ENCODE results near the gene MYL10.

Gene MYL10

DNA sequence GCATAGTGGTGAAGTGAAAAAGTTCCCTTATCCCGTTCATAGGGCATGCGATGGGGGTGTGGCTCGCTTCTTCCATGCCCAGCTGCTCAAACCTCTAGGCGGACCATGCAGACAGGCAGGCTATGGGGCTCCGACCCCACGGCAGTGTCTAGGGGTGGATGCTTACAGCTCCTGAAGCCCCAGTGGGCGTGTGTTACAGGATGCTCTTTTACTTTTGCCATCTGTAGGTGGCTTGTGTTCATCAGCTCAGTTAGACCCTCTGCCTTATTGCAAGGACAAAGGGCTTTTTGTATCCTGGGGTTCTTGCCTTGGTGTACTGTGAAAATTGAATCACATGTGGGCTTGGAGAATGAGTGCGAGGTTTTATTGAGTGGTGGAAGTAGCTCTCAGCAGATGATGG lies at the start of gene MYL10:
Gene MYL10, minus strand, starts transcription at position 126 of the 400 bp plus-strand sequence. CDS start 178 bp downstream, outside the sequence.
- DNase-seq: no peak

- DNase-seq: no peak
These were observed 49.6 kb upstream of the MYL10 start for GRCh38 chr7:101678658-101679057.

DNA sequence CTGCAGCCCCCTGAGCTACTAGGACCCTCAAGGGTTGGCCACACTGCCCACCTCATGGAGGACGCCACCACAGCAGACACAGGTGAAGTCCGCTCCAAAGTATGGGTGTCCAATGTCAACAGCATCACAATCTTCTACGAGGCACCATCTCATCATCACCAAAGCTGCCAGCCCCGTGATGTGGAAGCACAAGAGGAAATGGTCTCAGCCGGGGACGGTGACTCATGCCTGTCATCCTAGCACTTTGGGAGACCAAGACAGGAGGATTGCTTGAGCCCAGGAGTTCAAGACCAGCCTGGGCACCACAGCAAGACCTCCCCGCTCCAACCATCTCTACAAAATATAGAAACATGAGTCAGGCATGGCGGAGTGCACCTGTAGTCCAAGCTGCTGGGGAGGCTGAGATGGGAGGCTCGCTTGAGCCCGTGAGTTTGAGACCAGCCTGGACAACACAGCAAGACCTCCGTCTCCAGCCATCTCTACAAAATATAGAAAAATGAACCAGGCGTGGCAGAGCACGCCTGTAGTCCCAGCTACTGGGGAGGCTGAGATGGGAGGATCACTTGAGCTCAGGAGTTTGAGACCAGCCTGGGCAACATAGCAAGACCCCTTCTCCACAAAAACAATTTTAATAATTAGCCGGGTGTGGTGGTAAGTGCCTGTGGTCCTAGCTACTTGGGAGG lies 48.8 kb upstream of the MYL10 start:
- no peak for DNase-seq

DNA sequence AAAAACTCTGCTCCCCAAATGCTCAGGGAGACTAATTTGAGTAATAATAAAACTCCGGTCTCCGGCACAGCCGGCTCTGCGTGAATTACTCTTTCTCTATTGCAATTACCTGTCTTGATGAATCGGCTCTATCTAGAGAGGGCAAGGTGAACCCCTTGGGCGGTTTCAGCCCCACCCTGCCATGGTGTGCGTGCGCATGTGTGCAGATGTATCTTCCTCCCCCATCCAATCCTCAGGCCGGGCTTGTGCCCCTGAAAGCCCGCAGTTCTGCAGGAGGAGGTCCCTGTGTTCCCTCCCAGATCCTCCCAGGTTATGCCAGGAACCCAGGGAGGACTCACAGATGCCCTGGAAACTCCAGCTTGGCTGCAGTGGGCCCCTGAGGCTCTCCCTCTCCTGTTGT lies 48.3 kb upstream of the MYL10 start:
- DNase-seq: no peak

- no peak for DNase-seq
These were observed 47.9 kb upstream of the MYL10 start for GRCh38 chr7:101676956-101677355.

DNA sequence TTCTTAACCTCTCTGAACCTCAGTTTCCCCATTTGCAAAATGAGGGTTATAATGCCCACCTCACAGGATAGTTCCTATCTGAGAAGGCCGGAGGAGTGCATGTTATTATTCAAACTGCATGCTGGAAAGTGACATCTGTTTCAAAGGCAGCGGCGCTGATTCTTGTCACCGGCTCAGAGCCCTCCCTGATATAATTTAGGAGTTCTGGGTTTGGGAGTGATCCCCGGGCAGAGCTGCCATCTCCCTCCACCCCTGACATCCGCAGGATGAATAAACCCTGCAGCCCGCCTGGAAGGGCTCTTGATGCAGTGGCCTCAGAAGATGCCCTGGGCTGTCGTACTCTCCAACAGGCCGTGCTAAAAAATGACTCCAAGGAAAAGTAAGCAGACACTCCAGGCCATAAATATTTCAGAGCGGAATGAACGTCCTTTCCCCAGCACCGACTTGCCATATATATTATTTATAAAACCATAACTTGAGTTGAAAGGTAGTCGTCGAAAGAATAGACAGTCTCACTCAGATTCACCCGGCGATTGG lies 47.0 kb upstream of the MYL10 start:
- no peak for DNase-seq

- DNase-seq: no peak
These were observed 45.3 kb upstream of the MYL10 start for GRCh38 chr7:101674439-101674838.

DNA sequence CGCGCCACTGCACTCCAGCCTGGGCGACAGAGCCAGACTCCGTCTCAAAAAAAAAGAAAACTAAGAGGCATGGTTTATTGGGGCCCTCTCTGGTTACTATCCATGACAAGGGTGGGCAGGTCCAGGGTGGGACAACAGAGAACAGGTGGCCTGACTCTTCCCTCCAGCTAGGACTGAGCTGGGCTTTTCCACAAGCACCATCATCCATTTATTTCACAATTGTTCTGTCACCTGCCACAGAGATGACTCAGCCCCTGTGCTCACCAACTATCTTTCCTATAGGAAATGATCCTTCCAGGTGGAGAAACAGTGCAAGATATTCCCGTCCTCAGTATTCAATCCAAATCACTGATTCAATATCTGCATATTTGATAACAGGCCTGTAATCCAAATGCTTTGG lies 44.9 kb upstream of the MYL10 start:
- DNase-seq: no peak

DNA sequence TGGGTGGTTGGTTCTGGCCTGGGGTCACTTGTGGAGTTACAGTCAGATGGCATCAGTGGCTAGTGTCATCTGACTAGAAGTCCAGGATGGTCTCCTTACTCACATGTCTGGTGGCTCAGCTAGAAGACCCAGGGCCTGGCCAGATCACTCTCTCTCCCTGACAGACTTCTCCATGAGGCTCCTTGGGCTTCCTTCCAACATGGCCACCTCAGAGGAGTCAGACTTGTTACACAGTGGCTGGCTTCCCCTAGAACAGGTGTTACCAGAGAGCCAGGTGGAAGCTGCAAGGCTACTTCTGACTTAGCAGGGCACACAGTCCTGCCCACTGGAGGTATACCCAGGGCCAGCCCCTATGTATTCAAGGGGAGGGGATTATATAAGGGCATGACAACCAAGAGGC lies 44.2 kb upstream of the MYL10 start:
- DNase-seq: no peak

GRCh38 chr7:101671371-101672356 lies 42.6 kb upstream of the MYL10 start:
- no peak for DNase-seq

DNA sequence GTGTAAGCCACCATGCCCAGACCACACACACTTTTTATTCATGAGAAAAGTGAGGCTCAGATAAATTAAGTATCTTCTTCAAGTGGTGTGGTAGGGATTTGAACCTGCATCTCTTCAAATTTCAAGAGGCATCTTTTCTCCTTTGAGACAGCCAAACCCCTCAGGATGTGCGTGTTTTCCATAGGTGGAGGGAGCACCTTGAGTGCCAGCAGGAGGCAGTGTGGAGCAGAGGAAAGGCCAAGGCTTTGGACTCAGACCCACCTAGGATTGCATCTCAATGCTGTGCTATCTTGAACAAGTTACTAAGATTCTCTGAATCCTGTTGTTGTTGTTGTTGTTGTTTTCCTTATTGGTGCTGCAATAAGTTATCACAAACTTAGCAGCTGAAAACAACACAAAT lies 40.2 kb upstream of the MYL10 start:
- no peak for DNase-seq

DNA sequence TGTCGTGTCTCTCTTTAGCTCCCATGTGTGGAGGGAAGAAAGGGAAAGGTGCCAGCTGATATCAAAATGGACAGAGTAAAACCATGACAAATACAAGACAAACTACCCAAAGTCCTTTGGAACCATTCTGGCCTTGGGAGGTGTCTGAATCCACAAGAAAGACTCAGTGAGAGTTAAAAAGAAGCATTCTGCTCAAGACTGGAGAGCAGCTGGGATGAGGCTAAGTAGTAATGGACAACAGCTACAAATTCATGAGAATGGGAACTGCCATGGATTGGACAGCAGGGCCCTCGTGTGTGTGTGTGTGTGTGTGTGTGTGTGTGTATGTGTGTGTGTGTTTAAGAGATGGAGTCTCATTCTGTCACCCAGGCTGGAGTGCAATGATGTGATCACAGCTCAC lies 39.6 kb upstream of the MYL10 start:
- DNase-seq: no peak

GRCh38 chr7:101667920-101668319 lies 38.8 kb upstream of the MYL10 start:
- no peak for DNase-seq

- DNase-seq: no peak
These were observed 38.3 kb upstream of the MYL10 start for GRCh38 chr7:101667399-101667798.

- DNase-seq: no peak
These were observed 37.6 kb upstream of the MYL10 start for GRCh38 chr7:101666741-101667140.

DNA sequence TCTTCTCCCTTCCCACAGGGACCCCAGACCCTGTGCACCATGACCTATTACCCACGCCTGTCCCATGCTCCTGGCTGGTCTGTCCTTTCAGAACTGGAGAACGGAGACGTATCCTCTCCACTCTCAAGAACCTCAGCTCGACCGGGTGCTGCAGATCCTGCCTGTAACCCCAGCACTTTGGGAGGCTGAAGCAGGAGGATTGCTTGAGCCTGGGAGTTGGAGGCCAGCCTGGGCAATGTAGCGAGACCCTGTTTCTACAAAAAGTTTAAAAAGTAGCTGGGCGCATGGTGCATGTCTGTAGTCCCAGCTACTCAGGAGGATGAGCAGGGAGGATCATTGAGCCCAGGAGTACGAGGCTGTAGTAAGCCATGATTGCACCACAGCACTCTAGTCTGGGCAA lies 37.2 kb upstream of the MYL10 start:
- no peak for DNase-seq

DNA sequence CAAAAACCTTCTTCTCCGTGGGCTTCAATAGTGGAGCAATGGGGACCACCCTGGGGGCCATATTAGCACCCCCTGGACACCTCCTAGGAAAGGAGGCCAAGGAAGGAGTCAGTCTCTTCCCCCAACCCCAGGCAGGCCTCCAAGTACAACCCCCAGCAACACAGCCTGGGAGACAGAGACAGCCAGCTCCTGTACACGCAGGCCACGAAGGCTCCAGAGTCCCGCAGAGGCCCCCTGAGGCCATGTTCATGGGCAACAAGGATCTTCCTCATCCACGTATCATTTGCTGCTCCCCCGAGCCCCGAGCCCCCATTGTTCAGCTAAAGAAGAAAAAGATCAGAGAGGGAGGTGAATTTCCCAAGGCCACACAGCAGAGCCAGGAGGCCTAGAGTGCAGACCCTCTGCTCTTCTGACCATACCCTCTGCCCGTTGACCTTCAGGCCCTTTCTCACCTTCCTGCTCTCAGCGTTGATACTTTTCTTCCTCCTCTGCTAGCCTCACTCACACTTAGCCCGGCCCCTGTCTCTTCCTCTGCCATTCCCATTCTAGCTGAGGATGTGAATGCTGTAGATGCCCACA lies 35.9 kb upstream of the MYL10 start:
- no peak for DNase-seq

DNA sequence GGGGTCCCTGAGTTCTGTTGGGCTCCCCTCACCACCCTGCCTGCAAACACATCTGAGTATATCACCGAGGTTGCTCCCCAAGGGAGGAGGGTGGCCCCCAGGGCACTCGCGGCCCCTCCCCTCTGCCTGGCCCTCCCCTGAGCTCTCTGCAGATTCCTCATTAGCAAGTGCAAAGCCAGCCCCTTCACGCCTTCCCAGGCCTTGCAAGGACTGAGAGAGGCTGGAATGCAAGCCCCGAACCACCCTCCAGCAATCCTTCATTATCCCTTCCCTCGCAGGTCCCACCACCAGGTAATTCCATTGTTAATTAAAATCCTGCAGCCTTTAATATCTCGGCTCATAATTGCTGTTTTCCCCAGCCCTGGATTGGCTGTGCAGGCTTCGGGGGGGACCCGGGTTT lies 35.3 kb upstream of the MYL10 start:
- no peak for DNase-seq

- DNase-seq: no peak
These were observed 34.7 kb upstream of the MYL10 start for GRCh38 chr7:101663747-101664146.

DNA sequence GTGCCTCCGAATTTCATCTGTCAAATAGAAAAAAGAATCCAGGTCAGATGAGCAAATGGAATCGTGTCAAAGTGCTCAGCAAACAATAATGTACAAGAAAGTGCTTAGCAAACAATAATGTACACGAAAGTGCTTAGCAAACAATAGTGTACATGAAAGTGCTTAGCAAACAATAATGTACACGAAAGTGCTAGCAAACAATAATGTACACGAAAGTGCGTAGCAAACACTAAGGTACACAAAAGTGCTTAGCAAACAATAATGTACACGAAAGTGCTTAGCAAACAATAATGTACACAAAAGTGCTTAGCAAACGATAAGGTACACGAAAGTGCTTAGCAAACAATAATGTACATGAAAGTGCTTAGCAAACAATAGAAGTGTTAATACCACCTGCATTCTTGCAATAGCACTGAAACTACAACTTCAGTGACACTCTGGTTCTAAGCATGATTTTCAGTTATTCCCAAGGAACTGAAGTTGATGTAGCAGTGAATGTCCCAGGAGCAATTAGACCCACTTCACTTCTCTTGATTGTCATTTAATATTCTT lies 33.4 kb upstream of the MYL10 start:
- DNase-seq: no peak

GRCh38 chr7:101659706-101660105 lies 30.6 kb upstream of the MYL10 start:
- DNase-seq: no peak

GRCh38 chr7:101657171-101657570 lies 28.1 kb upstream of the MYL10 start:
- DNase-seq: no peak

DNA sequence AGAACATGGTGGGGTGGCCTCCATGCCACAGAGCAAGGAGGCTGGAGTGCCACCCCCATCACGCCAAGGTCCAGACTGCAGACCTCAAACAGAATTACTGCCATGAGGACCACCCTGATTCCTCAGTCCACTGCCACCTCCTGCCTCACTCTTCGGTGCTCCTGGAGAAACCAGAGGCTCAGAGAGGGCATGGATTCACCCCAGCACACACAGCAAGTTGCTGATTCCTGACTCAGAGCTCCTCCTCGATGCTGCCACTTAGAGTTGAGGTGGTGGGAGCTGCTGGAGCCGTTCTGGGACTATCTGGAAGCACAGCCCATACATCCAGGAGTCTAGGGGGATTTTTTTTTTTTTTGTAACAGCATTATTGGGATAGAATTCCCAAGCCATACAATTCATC lies 22.0 kb upstream of the MYL10 start:
- DNase-seq: no peak
